ENCODE results near the gene SMIM11.
"Not testable (repeated sequence)": the region's sequence is repeated elsewhere in the genome, so short reads cannot be mapped to it uniquely, and the experiment has no call there.

DNA sequence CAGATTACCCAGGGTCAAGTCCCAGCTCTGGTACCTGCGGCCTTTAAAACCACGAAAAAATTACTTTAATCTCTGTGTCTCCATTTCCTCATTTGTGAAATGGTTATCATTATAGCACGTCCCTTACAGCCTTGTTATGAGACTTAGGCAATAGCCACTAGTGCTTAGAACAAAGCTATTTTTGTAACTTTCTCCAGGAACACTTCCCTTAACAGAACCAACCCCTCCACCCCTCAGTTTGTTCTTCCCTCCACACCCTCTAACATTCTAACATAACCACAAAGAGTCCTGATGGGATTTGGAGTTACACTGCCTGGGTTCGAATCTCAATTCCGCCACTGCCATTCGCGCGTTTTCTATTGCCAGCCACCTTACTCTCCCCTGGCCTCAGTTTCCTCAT, 845 bp upstream of the SMIM11 start:
- not testable (repeated sequence) for TF ChIP-seq EZH2phosphoT487 (IDR thresholded peaks at IDR 0.05; ENCODE audit: insufficient read depth, low read depth); EZH2 (IDR thresholded peaks at IDR 0.05; ENCODE audit: insufficient read depth, poor library complexity, severe bottlenecking)

Data from GM23248 (cell line).